VCaP (cell line): ENCODE results near the gene SLC16A10.
"Not testable (repeated sequence)": the region's sequence is repeated elsewhere in the genome, so short reads cannot be mapped to it uniquely, and the experiment has no call there.

ENCODE experiments used
- H3K27ac ChIP-seq: fragments of 450-650 bp; 2 replicates; pipeline ENCODE4 v1.5.1; 2017
- TF ChIP-seq, protein P1 (sequence below): fragments of 450-650 bp; conservative IDR thresholded peaks from 2 replicates; pipeline ENCODE4 v1.5.1; 2017; ENCODE audit warnings: mild to moderate bottlenecking, moderate library complexity

Gene SLC16A10

DNA sequence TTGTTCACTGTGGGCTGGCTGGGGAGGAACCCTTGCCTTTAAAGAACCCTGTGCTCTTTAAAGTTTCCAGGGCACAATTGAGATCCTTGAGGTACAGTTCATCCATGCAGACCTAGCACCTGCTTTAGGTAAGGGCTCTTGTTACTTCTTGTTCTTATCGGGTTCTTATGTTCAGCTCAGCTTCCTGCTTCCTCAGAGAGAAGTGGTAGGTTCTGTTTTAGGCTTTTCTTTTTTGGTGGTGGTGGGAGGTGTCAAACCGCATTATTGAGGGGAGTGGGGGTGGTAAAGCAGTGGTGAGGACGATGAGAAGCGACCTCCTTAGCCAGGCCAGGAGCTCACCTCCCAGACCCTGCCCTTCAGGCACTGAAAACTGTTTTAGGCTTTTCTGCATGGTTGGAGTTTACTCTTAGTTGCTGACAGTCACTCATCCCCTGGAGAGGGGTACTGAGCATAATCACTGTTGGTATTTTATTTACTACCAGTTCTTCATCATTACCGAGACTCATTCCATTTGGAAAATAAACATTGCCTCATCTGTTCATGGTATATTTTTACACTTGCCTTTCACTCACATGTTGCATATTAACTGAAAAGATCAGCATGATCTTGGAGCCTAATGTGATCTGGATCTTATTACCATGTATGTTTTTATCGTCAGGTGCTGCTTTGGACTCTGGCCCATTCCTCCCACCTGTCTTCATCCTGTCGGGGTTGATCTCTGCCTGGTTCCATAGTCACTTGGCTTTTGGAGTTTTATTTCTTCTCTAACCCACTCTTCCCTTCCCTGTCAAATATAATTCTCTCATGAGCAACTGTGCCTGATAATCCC is 35.4 kb downstream of the SLC16A10 start:
- TF ChIP-seq, protein P1, sequence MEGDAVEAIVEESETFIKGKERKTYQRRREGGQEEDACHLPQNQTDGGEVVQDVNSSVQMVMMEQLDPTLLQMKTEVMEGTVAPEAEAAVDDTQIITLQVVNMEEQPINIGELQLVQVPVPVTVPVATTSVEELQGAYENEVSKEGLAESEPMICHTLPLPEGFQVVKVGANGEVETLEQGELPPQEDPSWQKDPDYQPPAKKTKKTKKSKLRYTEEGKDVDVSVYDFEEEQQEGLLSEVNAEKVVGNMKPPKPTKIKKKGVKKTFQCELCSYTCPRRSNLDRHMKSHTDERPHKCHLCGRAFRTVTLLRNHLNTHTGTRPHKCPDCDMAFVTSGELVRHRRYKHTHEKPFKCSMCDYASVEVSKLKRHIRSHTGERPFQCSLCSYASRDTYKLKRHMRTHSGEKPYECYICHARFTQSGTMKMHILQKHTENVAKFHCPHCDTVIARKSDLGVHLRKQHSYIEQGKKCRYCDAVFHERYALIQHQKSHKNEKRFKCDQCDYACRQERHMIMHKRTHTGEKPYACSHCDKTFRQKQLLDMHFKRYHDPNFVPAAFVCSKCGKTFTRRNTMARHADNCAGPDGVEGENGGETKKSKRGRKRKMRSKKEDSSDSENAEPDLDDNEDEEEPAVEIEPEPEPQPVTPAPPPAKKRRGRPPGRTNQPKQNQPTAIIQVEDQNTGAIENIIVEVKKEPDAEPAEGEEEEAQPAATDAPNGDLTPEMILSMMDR: no peak
- no peak overlapping the region for H3K27ac ChIP-seq

DNA sequence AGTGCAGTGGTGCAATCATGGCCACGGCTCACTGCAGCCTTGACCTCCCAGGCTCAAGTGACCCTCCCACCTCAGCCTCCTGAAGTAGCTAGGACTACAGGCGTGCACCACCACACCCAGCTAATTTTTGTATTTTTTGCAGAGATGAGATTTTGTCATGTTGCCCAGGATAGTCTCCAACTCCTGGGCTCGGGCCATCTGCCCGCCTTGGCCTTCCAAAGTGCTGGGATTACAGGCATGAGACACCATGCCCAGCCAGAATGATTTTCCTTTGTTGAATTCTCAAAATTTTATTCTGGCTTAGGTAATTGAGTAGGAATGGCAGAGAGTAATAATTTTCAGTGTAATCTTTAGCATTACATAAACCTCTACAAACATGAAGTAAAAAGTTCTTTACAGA is 37.1 kb downstream of the SLC16A10 start:
- no peak overlapping the region for H3K27ac ChIP-seq
- TF ChIP-seq, protein P1: no peak

DNA sequence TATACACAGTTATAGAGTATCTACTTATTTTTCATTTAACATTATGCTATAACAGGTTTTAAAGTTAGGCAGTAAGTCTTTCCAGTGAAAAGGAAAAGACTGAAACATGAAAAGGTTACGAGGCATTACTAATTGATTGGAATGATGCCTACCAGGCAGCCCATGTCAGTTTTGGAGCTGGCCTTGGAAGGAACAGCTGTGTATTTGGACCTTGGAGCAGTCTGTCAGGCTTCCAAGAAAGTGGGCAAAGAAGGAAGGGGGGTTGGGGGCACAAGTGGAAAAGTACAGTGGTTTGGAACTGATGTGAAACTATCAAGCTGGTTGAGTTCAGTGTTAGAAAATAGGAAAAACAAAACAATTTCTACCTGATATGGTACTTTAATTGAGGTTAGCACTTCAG is 41.7 kb downstream of the SLC16A10 start:
- H3K27ac ChIP-seq: no peak overlapping the region
- TF ChIP-seq, protein P1: no peak

- not testable (repeated sequence) for H3K27ac ChIP-seq
These were observed 43.7 kb downstream of the SLC16A10 start for GRCh38 chr6:111131018-111131417.

DNA sequence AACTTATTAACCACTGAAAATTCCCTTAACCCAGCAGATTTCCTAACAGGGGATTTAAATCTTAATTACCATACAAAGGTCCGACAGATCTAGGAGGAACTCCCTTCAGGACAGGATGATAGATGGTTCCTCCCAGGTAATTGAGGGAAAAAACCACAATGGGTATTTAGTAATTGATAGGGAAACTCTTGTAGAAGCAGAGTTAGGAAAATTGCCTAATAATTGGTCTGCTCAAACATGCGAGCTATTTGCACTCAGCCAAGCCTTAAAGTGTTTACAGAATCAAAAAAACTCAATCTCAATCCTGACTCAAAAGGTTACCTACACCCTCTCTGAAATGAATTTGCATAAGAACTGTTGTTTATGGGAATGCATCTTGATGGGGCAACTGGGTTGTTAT is 45.4 kb downstream of the SLC16A10 start:
- H3K27ac ChIP-seq: not testable (repeated sequence)

DNA sequence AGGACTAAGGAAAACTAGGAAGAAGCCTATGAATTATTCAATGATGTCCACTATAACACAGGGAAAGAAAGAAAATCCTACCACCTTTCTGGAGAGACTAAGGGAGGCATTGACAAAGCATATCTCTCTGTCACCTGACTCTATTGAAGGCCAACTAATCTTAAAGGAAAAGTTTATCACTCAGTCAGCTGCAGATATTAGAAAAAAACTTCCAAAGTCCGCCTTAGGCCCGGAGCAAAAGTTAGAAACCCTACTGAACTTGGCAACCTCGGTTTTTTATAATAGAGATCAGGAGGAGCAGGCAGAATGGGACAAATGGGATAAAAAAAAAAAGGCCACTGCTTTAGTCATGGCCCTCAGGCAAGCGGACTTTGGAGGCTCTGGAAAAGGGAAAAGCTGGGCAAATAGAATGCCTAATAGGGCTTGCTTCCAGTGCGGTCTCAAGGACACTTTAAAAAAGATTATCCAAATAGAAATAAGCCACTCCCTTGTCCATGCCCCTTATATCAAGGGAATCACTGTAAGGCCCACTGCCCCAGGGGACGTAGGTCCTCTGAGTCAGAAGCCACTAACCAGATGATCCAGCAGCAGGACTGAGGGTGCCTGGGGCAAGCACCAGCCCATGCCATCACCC is 47.0 kb downstream of the SLC16A10 start:
- not testable (repeated sequence) for H3K27ac ChIP-seq

- not testable (repeated sequence) for H3K27ac ChIP-seq
These were observed 50.3 kb downstream of the SLC16A10 start for GRCh38 chr6:111137489-111138093.

- no peak overlapping the region; the same call in 1 of the 2 replicates for H3K27ac ChIP-seq
- TF ChIP-seq, protein P1: no peak
These were observed 60.1 kb downstream of the SLC16A10 start for GRCh38 chr6:111147440-111147839.

- H3K27ac ChIP-seq: peak overlapping the region; percentile 2; the same call in 1 of the 2 replicates
- TF ChIP-seq, protein P1: no peak
These were observed 60.8 kb downstream of the SLC16A10 start for GRCh38 chr6:111148110-111148509.
